ENCODE measurements around the gene CD247.
A peak's percentile ranks its signal among the peaks of the same experiment; 100 is the strongest.

The CD247 gene

DNA sequence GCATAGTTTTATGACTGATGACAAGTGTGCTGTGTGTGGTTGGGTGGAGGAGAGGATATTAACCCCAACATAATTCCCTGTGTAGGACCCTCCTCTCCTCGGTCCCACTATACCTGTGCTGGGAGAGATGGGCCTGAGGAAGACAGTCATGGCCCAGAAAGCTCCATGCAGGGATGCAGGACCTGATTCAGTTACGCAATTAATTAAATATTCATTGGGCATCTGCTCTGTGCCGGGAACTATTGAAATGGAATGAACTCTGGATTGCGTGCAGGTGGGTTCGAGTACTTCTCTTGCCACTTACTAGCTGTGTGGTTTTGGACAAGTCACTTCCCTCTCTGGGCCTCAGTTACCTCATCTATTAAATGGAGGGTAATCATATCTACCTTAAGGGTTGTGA lies 74.6 kb downstream of the CD247 start:
- H3K4me1 Mint-ChIP-seq: peaks cover 27% of the 10 kb centered on the region
- H3K27ac Mint-ChIP-seq: no peak overlapping the region
- H3K27me3 Mint-ChIP-seq: no peaks in the 10 kb centered on the region
- DNase-seq (ENCODE audit: low spot score in 2 of 2) (no peak), ATAC-seq (ENCODE audit: low read depth) (no peak)
- no peaks in the 10 kb centered on the region for H3K36me3 Mint-ChIP-seq
- H3K9me3 Mint-ChIP-seq: no peaks in the 10 kb centered on the region
- H3K4me3 Mint-ChIP-seq: no peak overlapping the region

DNA sequence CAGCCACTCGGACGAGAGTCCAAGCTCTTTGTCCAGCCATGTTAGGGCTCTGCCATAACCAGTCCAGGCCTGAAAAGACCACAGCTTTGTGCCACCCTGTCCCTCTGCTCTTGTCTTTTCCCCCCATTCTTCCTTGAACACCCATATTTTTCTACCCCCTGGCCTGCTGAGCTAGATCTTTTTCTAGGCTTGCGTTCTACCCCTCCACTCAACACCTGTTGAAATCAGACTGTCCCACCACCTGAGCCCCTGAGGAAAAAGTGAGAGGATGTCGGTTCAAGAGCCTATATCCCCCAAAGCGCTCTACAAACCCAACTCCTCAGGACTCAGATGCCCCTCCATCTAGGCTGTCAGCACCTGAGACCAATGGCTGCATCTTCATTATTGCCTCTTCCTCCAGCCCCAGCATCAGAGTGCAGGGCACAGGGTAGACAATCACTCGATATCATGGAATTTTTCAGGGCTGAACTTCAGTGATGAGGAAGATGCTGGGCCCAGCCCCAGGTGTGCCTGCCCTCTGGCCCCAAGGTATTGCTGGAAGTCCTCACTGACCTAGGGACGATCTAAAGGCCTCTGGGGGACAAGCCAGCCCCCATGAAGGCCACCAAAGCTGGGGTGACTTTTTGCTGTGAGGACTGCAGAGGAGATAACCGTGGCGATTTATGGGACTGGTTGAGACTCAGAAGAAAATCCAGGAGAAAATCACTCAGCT lies 75.3 kb downstream of the CD247 start:
- H3K9me3 Mint-ChIP-seq: no peaks in the 10 kb centered on the region
- no peaks in the 10 kb centered on the region for H3K36me3 Mint-ChIP-seq
- H3K27ac Mint-ChIP-seq: no peak overlapping the region
- H3K27me3 Mint-ChIP-seq: no peaks in the 10 kb centered on the region
- ATAC-seq (ENCODE audit: low read depth) (no peak), DNase-seq (ENCODE audit: low spot score in 2 of 2) (no peak)
- peaks cover 34% of the 10 kb centered on the region for H3K4me1 Mint-ChIP-seq
- H3K4me3 Mint-ChIP-seq: no peak overlapping the region

DNA sequence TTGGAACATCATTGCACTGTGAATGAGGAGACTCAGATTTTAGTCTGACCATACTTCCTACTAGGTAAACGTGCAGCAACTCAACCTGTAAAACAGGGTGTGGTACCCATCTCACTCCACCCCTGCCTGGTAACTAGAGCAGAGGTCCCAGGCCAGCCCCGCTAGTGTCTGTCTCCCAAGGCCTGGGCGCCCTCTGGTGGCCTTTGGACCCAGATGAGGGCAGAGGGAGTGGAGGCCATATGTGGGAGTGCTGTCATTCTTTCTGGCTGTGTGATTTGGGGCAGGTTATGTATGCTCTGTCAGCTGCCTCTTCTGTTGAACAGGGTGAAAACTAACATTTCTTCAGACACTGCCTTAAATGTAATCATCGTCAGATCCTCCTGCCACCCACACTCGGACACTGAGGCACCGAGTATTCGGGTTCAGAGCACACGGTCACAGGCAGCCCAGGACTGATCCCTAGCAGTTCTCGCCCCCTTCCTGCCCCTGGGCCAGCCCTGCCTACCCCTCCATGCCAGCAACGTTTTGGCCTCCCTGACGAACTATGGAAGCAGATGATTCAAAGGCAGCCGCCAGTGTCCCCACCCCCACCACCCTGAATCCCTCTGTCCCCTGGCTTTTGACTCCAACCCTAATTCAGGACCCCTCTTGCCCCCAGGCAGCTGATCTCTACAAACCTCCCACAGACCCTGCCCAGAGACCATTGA lies 76.0 kb downstream of the CD247 start:
- Mint-ChIP-seq H3K4me3 (no peak overlapping the region), H3K9me3 (no peaks in the 10 kb centered on the region), H3K36me3 (no peaks in the 10 kb centered on the region), H3K27me3 (no peaks in the 10 kb centered on the region), H3K4me1 (peaks cover 34% of the 10 kb centered on the region), H3K27ac (no peak overlapping the region)
- DNase-seq (ENCODE audit: low spot score in 2 of 2) (peak; percentile 85), ATAC-seq (ENCODE audit: low read depth) (peak; percentile 91)

- Mint-ChIP-seq H3K4me1 (peaks cover 33% of the 10 kb centered on the region), H3K27ac (no peak overlapping the region), H3K9me3 (no peaks in the 10 kb centered on the region), H3K4me3 (peak overlapping the region; percentile 4), H3K27me3 (no peaks in the 10 kb centered on the region), H3K36me3 (no peaks in the 10 kb centered on the region)
- no peak for DNase-seq (ENCODE audit: low spot score in 2 of 2)
- no peak for ATAC-seq (ENCODE audit: low read depth)
Measured at GRCh38 chr1:167441222-167441621, 77.1 kb downstream of the CD247 start.

DNA sequence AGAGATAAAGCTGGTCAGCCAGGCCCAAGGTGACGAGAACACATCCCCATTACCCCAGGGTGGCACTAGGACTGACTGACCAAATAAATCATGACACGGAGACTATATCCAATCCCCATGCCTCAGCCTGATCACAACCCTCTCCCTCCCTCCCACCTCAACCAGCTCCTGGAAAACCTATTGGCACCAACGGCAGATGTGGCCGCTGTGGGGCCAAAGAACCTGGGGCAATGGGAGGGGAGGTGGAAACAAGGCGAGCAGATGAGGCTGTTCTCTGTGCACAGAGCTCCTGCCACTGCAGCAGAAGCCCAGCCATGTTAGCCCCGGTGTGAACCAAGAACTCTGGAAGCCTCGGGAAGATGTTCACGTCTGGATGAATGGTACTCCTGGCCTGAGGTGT lies 77.6 kb downstream of the CD247 start:
- Mint-ChIP-seq H3K4me3 (peak overlapping the region; percentile 79), H3K4me1 (peaks cover 34% of the 10 kb centered on the region), H3K36me3 (no peaks in the 10 kb centered on the region), H3K27ac (no peak overlapping the region), H3K27me3 (no peaks in the 10 kb centered on the region), H3K9me3 (no peaks in the 10 kb centered on the region)
- no peak for ATAC-seq (ENCODE audit: low read depth)
- DNase-seq (ENCODE audit: low spot score in 2 of 2): no peak

- Mint-ChIP-seq H3K4me1 (peaks cover 37% of the 10 kb centered on the region), H3K36me3 (peaks cover 4% of the 10 kb centered on the region), H3K4me3 (peak overlapping the region; percentile 79), H3K27me3 (no peaks in the 10 kb centered on the region), H3K9me3 (no peaks in the 10 kb centered on the region), H3K27ac (no peak overlapping the region)
- DNase-seq (ENCODE audit: low spot score in 2 of 2) (no peak), ATAC-seq (ENCODE audit: low read depth) (no peak)
Measured at GRCh38 chr1:167440345-167440744, 78.0 kb downstream of the CD247 start.

GRCh38 chr1:167439301-167439988 lies 78.9 kb downstream of the CD247 start:
- Mint-ChIP-seq H3K4me3 (peak overlapping the region; percentile 79), H3K27me3 (no peaks in the 10 kb centered on the region), H3K36me3 (peaks cover 4% of the 10 kb centered on the region), H3K27ac (peak overlapping the region; percentile 77), H3K4me1 (peaks cover 40% of the 10 kb centered on the region), H3K9me3 (no peaks in the 10 kb centered on the region)
- ATAC-seq (ENCODE audit: low read depth): peak; percentile 61
- peak; percentile 44 to 54 for DNase-seq (ENCODE audit: low spot score in 2 of 2)

- Mint-ChIP-seq H3K36me3 (peaks cover 5% of the 10 kb centered on the region), H3K27me3 (no peaks in the 10 kb centered on the region), H3K4me3 (peak overlapping the region; percentile 79), H3K9me3 (no peaks in the 10 kb centered on the region), H3K27ac (peak overlapping the region; percentile 77), H3K4me1 (peaks cover 45% of the 10 kb centered on the region)
- ATAC-seq (ENCODE audit: low read depth): no peak
- no peak for DNase-seq (ENCODE audit: low spot score in 2 of 2)
Measured at GRCh38 chr1:167438171-167439138, 79.9 kb downstream of the CD247 start.

GRCh38 chr1:167435484-167435883 lies 82.8 kb downstream of the CD247 start:
- Mint-ChIP-seq H3K27me3 (no peaks in the 10 kb centered on the region), H3K4me3 (peak overlapping the region; percentile 4), H3K36me3 (peaks cover 6% of the 10 kb centered on the region), H3K4me1 (peaks cover 54% of the 10 kb centered on the region), H3K27ac (peak overlapping the region; percentile 17), H3K9me3 (no peaks in the 10 kb centered on the region)
- DNase-seq (ENCODE audit: low spot score in 2 of 2) (no peak), ATAC-seq (ENCODE audit: low read depth) (no peak)

GRCh38 chr1:167434306-167434705 lies 84.0 kb downstream of the CD247 start:
- no peaks in the 10 kb centered on the region for H3K27me3 Mint-ChIP-seq
- H3K9me3 Mint-ChIP-seq: no peaks in the 10 kb centered on the region
- peaks cover 60% of the 10 kb centered on the region for H3K4me1 Mint-ChIP-seq
- no peak for DNase-seq (ENCODE audit: low spot score in 2 of 2)
- H3K36me3 Mint-ChIP-seq: peaks cover 6% of the 10 kb centered on the region
- ATAC-seq (ENCODE audit: low read depth): no peak
- H3K4me3 Mint-ChIP-seq: no peak overlapping the region
- no peak overlapping the region for H3K27ac Mint-ChIP-seq

- Mint-ChIP-seq H3K27me3 (no peaks in the 10 kb centered on the region), H3K9me3 (no peaks in the 10 kb centered on the region), H3K36me3 (peaks cover 6% of the 10 kb centered on the region), H3K4me1 (peaks cover 60% of the 10 kb centered on the region), H3K4me3 (no peak overlapping the region), H3K27ac (no peak overlapping the region)
- DNase-seq (ENCODE audit: low spot score in 2 of 2) (no peak), ATAC-seq (ENCODE audit: low read depth) (no peak)
Measured at GRCh38 chr1:167433884-167434283, 84.4 kb downstream of the CD247 start.

DNA sequence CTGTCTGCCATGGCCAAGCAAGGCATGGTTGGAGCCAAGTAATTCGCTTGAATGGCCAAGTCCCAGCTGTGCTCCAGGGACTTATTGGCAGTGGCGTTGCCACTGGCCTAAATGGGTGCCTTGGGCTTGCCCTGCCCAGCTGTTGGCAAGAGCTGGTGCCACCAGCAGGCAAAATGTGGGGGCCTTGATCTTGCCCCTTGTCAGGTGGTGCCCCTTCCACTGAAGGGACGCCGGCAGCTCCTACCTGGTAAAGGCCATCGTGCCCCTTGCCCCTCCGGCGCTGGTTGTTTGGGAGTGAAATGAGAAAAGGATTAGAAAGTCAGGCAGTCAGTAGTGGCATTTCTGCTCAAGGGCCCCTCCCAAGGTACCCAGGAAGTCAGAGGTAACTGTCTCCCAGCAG lies 85.5 kb downstream of the CD247 start:
- no peaks in the 10 kb centered on the region for H3K27me3 Mint-ChIP-seq
- H3K4me1 Mint-ChIP-seq: peaks cover 50% of the 10 kb centered on the region
- peaks cover 6% of the 10 kb centered on the region for H3K36me3 Mint-ChIP-seq
- peak overlapping the region; percentile 26 for H3K27ac Mint-ChIP-seq
- H3K4me3 Mint-ChIP-seq: no peak overlapping the region
- DNase-seq (ENCODE audit: low spot score in 2 of 2): no peak
- ATAC-seq (ENCODE audit: low read depth): no peak
- no peaks in the 10 kb centered on the region for H3K9me3 Mint-ChIP-seq

DNA sequence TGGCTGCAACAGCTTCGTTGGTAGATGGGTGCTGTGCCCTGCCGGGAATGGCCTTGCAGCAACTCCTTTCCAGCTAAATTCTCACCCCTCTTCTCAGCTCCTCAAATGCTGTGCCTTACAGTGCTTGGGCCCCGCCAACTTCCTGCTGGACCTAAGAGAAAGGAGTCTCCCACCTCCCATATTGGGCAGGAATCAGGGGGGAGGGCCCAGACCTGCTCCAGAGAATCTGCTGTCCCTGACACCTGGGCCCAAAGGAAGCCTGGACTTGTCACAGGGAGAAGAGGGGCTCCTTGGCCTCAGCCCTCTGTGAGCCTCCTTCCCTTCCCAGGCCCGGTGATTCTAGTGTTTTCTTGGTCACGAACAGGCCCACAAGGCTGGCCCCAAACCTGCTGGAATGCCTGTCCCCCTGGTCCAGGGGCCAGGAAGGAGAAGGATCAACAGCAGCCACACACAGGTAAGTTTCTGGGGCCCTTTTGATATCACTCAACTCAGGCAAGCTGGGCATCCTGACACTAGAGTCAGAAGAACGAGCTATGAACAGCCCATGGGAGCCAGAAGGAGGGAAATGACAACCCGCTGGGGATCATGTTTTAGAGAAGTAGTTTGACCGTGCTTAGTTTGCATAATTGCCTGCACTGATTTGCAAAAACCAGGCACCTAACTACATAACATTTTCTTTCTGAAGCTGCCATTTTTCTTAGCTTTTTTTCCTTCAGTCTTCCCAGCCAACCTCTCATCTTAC lies 86.2 kb downstream of the CD247 start:
- Mint-ChIP-seq H3K27me3 (no peaks in the 10 kb centered on the region), H3K4me3 (peak overlapping the region; percentile 37), H3K9me3 (no peaks in the 10 kb centered on the region), H3K36me3 (peaks cover 6% of the 10 kb centered on the region), H3K27ac (peak overlapping the region; percentile 26), H3K4me1 (peaks cover 47% of the 10 kb centered on the region)
- DNase-seq (ENCODE audit: low spot score in 2 of 2) (peak in 1 of 2 donors; percentile 62), ATAC-seq (ENCODE audit: low read depth) (peak; percentile 68)

All from memory B cell (primary cell).